ENCODE measurements around the gene MSRB1.

DNA sequence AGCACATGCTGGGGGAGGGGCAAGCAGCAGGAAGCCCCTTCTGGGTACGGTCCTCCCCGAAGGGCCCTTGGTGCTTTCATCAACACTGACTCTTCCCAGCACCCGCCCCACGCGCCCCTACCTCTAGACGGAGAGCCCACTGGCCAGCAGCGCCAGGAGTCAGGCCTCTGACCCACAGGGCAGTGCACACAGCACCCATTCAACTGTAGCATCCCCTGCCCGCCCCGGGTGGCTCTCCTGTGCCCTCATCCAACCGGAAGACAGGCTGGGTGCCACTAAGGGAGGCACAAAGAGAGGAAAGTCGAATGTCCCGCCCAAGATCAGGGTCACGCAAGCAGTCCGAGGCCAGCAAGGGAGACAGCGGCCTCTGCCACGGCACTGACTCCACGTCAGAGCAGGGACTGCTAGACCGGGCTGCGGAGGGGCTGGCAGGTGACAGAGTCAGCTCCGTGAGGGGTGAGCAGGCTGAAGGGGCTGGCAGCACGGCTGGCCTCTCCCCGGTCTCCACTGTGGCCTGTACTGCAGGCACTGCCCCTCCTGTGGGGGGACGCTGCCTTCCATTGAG, 9.8 kb downstream of the MSRB1 start:
- TF ChIP-seq, protein P1, sequence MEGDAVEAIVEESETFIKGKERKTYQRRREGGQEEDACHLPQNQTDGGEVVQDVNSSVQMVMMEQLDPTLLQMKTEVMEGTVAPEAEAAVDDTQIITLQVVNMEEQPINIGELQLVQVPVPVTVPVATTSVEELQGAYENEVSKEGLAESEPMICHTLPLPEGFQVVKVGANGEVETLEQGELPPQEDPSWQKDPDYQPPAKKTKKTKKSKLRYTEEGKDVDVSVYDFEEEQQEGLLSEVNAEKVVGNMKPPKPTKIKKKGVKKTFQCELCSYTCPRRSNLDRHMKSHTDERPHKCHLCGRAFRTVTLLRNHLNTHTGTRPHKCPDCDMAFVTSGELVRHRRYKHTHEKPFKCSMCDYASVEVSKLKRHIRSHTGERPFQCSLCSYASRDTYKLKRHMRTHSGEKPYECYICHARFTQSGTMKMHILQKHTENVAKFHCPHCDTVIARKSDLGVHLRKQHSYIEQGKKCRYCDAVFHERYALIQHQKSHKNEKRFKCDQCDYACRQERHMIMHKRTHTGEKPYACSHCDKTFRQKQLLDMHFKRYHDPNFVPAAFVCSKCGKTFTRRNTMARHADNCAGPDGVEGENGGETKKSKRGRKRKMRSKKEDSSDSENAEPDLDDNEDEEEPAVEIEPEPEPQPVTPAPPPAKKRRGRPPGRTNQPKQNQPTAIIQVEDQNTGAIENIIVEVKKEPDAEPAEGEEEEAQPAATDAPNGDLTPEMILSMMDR (IDR thresholded peaks at IDR 0.05; ENCODE audit: borderline replicate concordance, extremely low read depth, low read length, poor library complexity, severe bottlenecking), result no peak
- no peak for TF ChIP-seq EZH2 (IDR thresholded peaks at IDR 0.05; ENCODE audit: borderline replicate concordance, low read depth, low read length, severe bottlenecking)
